ENCODE results near the gene MRTFB. TPM values are rescaled to one million over a fixed set of nuclear protein-coding genes. Genes with fewer than 3 reads are reported as not detected.

The MRTFB gene
- total RNA-seq, 6 experiments from 2014 or later = 15.7 to 23.9 (median 18.6) TPM

DNA sequence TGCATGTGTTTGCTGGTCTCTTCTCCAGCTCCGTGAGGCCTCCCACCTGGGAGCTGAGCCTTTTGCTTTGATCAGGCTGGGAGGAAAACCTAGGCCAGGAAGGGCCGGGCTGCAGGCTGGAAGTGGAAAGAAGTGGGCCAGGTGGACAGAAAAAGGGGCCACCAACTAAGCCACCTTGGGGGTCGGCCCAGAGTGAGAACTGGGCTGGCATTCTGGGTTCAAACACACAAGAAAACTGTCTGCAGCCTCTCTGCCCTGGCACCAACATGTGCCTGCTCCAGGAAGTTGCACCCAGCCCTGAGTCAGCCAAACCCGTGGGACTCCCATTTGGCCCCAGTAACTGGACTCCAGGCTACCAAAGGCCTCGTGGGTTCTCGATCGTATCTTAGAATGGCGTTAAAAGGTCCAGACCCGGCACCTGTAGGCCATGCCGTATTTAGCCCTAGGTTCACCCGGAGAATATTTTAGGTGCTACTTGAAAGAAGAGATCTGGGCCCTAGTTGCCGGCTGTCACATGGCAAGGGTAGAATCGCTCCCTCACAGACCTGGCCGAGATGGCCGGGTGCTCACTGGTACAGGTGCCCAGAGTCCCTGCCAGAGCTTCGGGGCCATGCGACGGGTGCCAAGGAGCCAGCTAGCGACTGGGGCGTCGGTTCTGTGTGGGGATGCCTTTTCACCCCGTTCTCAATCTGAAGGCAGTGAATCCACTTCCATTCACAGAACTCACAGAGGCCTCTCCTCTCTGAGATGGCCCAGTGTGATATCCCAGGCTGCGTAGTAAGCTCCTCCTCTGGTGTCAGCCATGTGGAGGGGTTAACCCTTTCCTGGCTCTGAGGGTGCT, 236.6 kb downstream of the MRTFB start:
- Histone ChIP-seq H3K36me3 (no peaks in the 10 kb centered on the region), H3K27me3 (no peaks in the 10 kb centered on the region), H3K9me3 (no peaks in the 10 kb centered on the region), H3K4me1 (peaks cover 0 to 51% (median 15%) of the 10 kb centered on the region in 4 donors), H3K27ac (peak overlapping the region in 1 of 3 donors; percentile 25), H3K4me3 (peak overlapping the region in 1 of 3 donors; percentile 10)
- TF ChIP-seq, protein P1, sequence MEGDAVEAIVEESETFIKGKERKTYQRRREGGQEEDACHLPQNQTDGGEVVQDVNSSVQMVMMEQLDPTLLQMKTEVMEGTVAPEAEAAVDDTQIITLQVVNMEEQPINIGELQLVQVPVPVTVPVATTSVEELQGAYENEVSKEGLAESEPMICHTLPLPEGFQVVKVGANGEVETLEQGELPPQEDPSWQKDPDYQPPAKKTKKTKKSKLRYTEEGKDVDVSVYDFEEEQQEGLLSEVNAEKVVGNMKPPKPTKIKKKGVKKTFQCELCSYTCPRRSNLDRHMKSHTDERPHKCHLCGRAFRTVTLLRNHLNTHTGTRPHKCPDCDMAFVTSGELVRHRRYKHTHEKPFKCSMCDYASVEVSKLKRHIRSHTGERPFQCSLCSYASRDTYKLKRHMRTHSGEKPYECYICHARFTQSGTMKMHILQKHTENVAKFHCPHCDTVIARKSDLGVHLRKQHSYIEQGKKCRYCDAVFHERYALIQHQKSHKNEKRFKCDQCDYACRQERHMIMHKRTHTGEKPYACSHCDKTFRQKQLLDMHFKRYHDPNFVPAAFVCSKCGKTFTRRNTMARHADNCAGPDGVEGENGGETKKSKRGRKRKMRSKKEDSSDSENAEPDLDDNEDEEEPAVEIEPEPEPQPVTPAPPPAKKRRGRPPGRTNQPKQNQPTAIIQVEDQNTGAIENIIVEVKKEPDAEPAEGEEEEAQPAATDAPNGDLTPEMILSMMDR (IDR thresholded peaks at IDR 0.05) = no peak
- TF ChIP-seq POLR2A (IDR thresholded peaks at IDR 0.05) = peak; percentile 19
- peak; percentile 57 to 74 (median 63) for ATAC-seq
- WGBS (ENCODE audit: insufficient coverage, low coverage, low lambda C conversion rate, missing lambda C conversion rate) = 51% methylated on average over 7 of the region's 23 CpGs
- peak; percentile 60 to 73 (median 62) for DNase-seq
- intact Hi-C loops (cut with DNase I) = no loop called here

DNA sequence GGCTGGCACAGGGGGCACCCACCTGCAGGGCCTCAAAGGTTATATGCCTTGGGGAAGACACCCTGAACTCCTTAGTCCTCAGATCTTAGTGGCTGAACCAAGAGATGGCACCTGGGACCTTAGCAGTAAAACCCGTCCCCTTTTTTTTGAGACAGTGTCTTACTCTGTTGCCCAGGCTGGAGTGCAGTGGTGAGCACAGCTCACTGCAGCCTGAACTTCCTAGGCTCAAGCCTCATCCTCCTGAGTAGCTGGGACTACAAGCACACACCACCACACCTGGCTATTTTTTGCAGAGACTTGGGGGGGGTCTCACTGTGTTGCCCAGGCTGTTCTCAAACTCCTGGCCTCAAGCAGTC, 237.2 kb downstream of the MRTFB start:
- Histone ChIP-seq H3K9me3 (no peaks in the 10 kb centered on the region), H3K27ac (no peak overlapping the region), H3K27me3 (no peaks in the 10 kb centered on the region), H3K4me1 (peaks cover 0 to 51% (median 15%) of the 10 kb centered on the region in 4 donors), H3K4me3 (peak overlapping the region in 1 of 3 donors; percentile 10), H3K36me3 (no peaks in the 10 kb centered on the region)
- DNase-seq (no peak), ATAC-seq (no peak)
- WGBS (ENCODE audit: insufficient coverage, low coverage, low lambda C conversion rate, missing lambda C conversion rate) = no CpG with 5 or more reads among the region's 1 CpG
- intact Hi-C loops (cut with DNase I) = no loop called here
- no peak for TF ChIP-seq POLR2A (IDR thresholded peaks at IDR 0.05)
- TF ChIP-seq, protein P1 (IDR thresholded peaks at IDR 0.05) = peak in 1 of 4 donors; percentile 6

DNA sequence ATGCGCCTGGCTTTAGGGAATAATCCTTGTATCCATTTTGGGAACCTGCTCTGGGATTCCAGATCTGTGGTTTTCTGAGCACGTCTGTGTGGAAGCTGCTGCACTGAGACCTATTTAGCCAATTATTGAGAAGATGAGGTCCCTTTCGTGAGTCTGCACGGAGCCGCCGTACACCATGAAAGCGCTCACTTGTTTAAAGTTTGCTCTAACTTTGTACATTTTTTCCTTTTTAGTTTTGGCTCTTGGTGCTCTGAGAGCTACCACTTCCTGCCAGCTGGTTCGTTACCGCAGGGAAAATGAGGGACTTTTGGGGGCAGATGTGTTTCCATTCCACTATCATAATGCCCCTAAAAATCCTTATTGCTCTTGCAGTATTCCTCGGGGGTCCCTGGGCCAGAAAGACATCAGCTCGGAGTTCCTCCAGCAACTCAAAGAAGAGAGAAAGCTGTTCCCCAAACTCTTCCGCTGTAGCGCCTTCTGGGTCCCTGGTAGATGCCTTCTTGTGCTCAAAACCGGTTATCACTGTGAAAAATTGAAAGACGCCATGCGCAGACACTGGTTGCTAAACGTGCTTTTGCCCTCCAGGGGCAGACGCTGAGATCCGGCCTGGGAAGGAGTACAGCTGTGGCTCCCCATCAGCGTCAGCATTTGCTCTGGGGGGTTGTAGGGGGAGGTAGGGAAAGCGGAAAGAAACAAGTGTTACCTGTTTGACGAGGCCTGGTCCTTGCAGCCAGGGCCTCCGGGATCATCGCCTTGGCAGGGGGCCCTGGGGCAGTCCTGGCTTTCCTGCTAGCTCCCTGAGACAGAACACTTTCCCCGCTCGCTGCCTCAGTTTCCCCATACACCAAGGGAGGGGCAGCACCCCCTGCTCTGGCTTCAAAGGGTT, 238.1 kb downstream of the MRTFB start:
- 52% methylated on average over 17 of the region's 26 CpGs for WGBS (ENCODE audit: insufficient coverage, low coverage, low lambda C conversion rate, missing lambda C conversion rate)
- Histone ChIP-seq H3K36me3 (no peaks in the 10 kb centered on the region), H3K27ac (no peak overlapping the region), H3K4me1 (peaks cover 0 to 51% (median 15%) of the 10 kb centered on the region in 4 donors), H3K4me3 (no peak overlapping the region), H3K9me3 (no peaks in the 10 kb centered on the region), H3K27me3 (no peaks in the 10 kb centered on the region)
- no peak for ATAC-seq
- TF ChIP-seq, protein P1 (IDR thresholded peaks at IDR 0.05) = no peak
- no peak for TF ChIP-seq POLR2A (IDR thresholded peaks at IDR 0.05)
- intact Hi-C loops (cut with DNase I) = no loop called here
- DNase-seq = no peak

DNA sequence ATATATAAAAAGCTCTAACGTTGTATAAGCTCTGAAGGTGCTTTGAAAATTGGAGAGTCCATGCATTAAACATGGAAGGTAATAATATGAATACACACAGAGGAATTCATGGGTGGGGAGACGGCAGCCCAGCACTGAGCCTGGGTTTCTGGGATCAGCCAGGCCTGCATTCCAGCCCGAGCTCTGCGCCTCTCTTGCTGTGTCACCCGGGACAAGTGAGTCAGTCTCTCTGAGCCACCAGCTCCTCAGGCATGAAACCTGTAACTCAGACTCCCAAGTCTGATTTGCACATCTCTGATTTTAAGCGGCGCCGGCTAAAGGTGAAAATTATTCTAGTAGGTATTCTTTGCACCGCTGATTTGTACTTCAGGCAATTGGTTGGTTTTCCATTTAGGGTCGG, 238.8 kb downstream of the MRTFB start:
- H3K27me3 ChIP-seq = no peaks in the 10 kb centered on the region
- TF ChIP-seq, protein P1 (IDR thresholded peaks at IDR 0.05) = no peak
- no peak for TF ChIP-seq POLR2A (IDR thresholded peaks at IDR 0.05)
- H3K4me1 ChIP-seq = peaks cover 0 to 50% (median 15%) of the 10 kb centered on the region in 4 donors
- H3K4me3 ChIP-seq = no peak overlapping the region
- no peaks in the 10 kb centered on the region for H3K36me3 ChIP-seq
- WGBS (ENCODE audit: insufficient coverage, low coverage, low lambda C conversion rate, missing lambda C conversion rate) = 69% methylated on average over 4 of the region's 10 CpGs
- no peaks in the 10 kb centered on the region for H3K9me3 ChIP-seq
- DNase-seq (no peak), ATAC-seq (no peak)
- H3K27ac ChIP-seq = no peak overlapping the region
- intact Hi-C loops (cut with DNase I) = no loop called here
